ENCODE results near the gene SCAF1. TPM values are rescaled to one million over a fixed set of nuclear protein-coding genes. Genes with fewer than 3 reads are reported as not detected.

SCAF1 gene
- total RNA-seq, 1 experiment from 2014 or later: 129 TPM

DNA sequence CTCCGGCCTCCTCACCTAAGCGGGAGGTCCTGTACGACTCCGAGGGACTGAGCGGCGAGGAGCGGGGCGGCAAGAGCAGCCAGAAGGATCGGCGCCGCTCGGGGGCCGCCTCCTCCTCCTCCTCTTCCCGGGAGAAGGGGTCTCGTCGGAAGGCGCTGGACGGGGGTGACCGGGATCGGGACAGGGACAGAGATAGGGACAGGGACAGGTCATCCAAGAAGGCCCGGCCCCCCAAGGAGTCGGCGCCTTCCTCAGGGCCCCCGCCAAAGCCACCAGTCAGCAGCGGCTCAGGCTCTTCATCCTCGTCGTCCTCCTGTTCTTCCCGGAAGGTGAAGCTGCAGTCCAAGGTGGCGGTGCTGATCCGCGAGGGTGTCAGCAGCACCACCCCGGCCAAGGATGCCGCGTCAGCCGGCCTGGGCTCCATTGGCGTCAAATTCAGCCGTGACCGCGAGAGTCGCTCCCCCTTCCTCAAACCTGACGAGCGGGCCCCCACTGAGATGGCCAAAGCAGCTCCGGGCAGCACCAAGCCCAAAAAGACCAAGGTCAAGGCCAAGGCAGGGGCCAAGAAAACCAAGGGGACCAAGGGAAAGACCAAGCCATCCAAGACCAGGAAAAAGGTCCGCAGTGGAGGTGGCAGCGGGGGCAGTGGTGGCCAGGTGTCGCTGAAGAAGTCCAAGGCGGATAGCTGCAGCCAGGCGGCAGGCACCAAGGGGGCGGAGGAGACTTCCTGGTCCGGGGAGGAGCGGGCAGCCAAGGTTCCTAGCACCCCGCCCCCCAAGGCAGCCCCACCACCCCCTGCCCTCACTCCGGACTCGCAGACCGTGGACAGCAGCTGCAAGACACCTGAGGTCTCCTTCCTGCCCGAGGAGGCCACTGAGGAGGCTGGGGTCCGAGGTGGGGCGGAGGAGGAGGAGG is 10.8 kb downstream of the SCAF1 start:
- BruUV-seq (replicated peaks): no TSS peak
- H3K36me3 Mint-ChIP-seq (ENCODE audit: insufficient read depth, unreplicated experiment): peaks cover 74% of the 10 kb centered on the region

GRCh38 chr19:49653466-49653806 is 11.4 kb downstream of the SCAF1 start:
- Mint-ChIP-seq H3K4me1 (ENCODE audit: low read depth, unreplicated experiment) (no peaks in the 10 kb centered on the region), H3K9me3 (ENCODE audit: low read depth, unreplicated experiment) (no peaks in the 10 kb centered on the region), H3K27me3 (ENCODE audit: unreplicated experiment) (no peaks in the 10 kb centered on the region), H3K36me3 (ENCODE audit: insufficient read depth, unreplicated experiment) (peaks cover 80% of the 10 kb centered on the region), H3K4me3 (ENCODE audit: low read depth, unreplicated experiment) (no peak overlapping the region), H3K27ac (ENCODE audit: unreplicated experiment) (peak overlapping the region; percentile 56)
- no TSS peak for BruUV-seq (replicated peaks)
- intact Hi-C loops (cut with micrococcal nuclease; ENCODE audit: unreplicated experiment): no loop called here
- TF ChIP-seq CTCF (IDR thresholded peaks at IDR 0.05; ENCODE audit: unreplicated experiment): no peak
- DNase-seq: no peak
- CTCF ChIA-PET: no interaction called here

More for the DNA sequence above, 10.8 kb downstream of the SCAF1 start:
- peak overlapping the region; percentile 56 for H3K27ac Mint-ChIP-seq (ENCODE audit: unreplicated experiment)
- intact Hi-C loops (cut with micrococcal nuclease; ENCODE audit: unreplicated experiment): no loop called here
- H3K27me3 Mint-ChIP-seq (ENCODE audit: unreplicated experiment): no peaks in the 10 kb centered on the region
- no peak overlapping the region for H3K4me3 Mint-ChIP-seq (ENCODE audit: low read depth, unreplicated experiment)
- no peak for TF ChIP-seq CTCF (IDR thresholded peaks at IDR 0.05; ENCODE audit: unreplicated experiment)
- no peaks in the 10 kb centered on the region for H3K4me1 Mint-ChIP-seq (ENCODE audit: low read depth, unreplicated experiment)
- CTCF ChIA-PET: no interaction called here
- H3K9me3 Mint-ChIP-seq (ENCODE audit: low read depth, unreplicated experiment): no peaks in the 10 kb centered on the region
- no peak for DNase-seq

DNA sequence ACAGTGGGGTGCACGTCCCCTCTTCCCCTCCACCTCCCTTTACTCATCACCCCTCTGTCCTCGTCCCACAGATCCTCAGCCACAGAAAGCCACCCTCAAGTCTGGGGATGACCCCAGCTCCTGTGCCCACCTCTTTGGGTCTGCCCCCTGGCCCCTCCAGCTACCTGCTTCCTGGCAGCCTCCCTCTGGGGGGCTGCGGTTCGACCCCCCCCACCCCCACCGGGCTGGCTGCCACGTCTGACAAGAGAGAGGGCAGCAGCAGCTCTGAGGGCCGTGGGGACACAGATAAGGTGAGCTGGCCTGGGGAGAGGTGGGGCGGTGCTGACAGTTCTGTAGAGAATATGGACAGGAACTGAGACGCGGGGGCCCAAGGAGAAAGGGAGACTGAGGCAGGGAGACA is 12.6 kb downstream of the SCAF1 start:
- H3K9me3 Mint-ChIP-seq (ENCODE audit: low read depth, unreplicated experiment): no peaks in the 10 kb centered on the region
- CTCF ChIA-PET: no interaction called here
- BruUV-seq (replicated peaks): no TSS peak
- no peaks in the 10 kb centered on the region for H3K4me1 Mint-ChIP-seq (ENCODE audit: low read depth, unreplicated experiment)
- no peak for DNase-seq
- no peak overlapping the region for H3K4me3 Mint-ChIP-seq (ENCODE audit: low read depth, unreplicated experiment)
- no peak for TF ChIP-seq CTCF (IDR thresholded peaks at IDR 0.05; ENCODE audit: unreplicated experiment)
- peaks cover 89% of the 10 kb centered on the region for H3K36me3 Mint-ChIP-seq (ENCODE audit: insufficient read depth, unreplicated experiment)
- intact Hi-C loops (cut with micrococcal nuclease; ENCODE audit: unreplicated experiment): no loop called here
- no peak overlapping the region for H3K27ac Mint-ChIP-seq (ENCODE audit: unreplicated experiment)
- H3K27me3 Mint-ChIP-seq (ENCODE audit: unreplicated experiment): no peaks in the 10 kb centered on the region

DNA sequence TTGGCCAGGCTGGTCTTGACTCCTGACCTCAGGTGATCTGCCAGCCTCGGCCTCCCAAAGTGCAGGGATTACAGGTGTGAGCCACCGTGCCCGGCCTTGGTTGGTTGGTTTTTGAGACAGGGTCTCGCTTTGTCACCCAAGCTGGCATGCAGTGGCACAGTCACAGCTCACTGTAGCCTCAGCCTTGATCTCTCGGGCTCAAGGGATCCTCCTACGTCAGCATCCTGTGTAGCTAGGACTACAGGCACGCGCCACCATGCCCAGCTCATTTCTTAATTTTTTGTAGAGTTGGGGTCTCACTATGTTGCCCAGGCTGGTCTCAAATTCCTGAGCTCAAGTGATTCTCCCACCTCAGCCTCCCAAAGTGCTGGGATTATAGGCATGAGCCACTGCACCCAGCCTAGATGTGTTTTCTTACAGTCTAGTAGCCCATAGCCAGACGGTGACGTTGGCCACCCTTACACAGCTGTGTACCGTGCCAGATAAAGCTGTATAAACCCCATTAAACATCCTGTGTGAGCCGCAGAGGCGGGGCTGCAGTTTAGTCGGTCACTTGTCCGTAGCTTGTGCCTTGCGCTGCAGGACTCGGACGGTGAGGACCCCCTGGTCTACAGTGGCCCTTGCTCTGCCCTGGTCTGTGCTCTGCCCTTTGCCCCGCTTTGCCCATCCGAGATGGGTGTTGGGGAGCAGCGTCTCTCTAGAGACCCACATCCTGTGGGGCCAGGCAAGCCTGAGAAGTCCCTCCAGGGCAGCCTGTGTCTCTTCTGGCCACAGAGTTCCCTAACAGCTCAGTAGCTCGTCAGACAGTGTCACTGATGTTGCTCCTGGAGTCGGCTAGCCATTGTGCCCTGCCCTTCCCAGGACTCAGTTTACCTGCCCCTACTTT is 13.8 kb downstream of the SCAF1 start:
- Mint-ChIP-seq H3K36me3 (ENCODE audit: insufficient read depth, unreplicated experiment) (peaks cover 90% of the 10 kb centered on the region), H3K27ac (ENCODE audit: unreplicated experiment) (no peak overlapping the region), H3K9me3 (ENCODE audit: low read depth, unreplicated experiment) (no peaks in the 10 kb centered on the region), H3K4me3 (ENCODE audit: low read depth, unreplicated experiment) (no peak overlapping the region), H3K27me3 (ENCODE audit: unreplicated experiment) (no peaks in the 10 kb centered on the region), H3K4me1 (ENCODE audit: low read depth, unreplicated experiment) (no peaks in the 10 kb centered on the region)
- no peak for DNase-seq
- intact Hi-C loops (cut with micrococcal nuclease; ENCODE audit: unreplicated experiment): no loop called here
- no peak for TF ChIP-seq CTCF (IDR thresholded peaks at IDR 0.05; ENCODE audit: unreplicated experiment)
- CTCF ChIA-PET: interaction anchor here (0.5 to 0.7 kb wide), 2 partner anchors 9 to 110 kb away, joined by 4 to 7 read pairs; no protein-coding TSS in a partner anchor
- BruUV-seq (replicated peaks): no TSS peak

Measured in Calu3 (cell line).